Amniotic epithelial cell (primary cell): ENCODE results near the gene S100G.
A peak's percentile ranks its signal among the peaks of the same experiment; 100 is the strongest.

Experiments
- DNase-seq: peaks from one replicate; pipeline ENCODE4 v3.0.0-alpha.2; 2010; ENCODE audit warnings: low read depth

The S100G gene

GRCh38 chrX:16651391-16652024, 1.6 kb downstream of the S100G start:
- no peak for DNase-seq

GRCh38 chrX:16653424-16653823, 3.5 kb downstream of the S100G start:
- no peak for DNase-seq

GRCh38 chrX:16654093-16654492, 4.1 kb downstream of the S100G start:
- no peak for DNase-seq

GRCh38 chrX:16658284-16658683, 8.3 kb downstream of the S100G start:
- DNase-seq, result peak; percentile 52

GRCh38 chrX:16659321-16659720, 9.4 kb downstream of the S100G start:
- no peak for DNase-seq

- no peak for DNase-seq
Measured at GRCh38 chrX:16661495-16661894, 11.5 kb downstream of the S100G start.

- DNase-seq, result no peak
Measured at GRCh38 chrX:16662402-16662801, 12.4 kb downstream of the S100G start.

GRCh38 chrX:16664074-16664473, 14.1 kb downstream of the S100G start:
- peak; percentile 20 for DNase-seq

- DNase-seq, result no peak
Measured at GRCh38 chrX:16664626-16665025, 14.7 kb downstream of the S100G start.

GRCh38 chrX:16665089-16665488, 15.1 kb downstream of the S100G start:
- peak; percentile 43 for DNase-seq

- DNase-seq, result no peak
Measured at GRCh38 chrX:16666541-16666940, 16.6 kb downstream of the S100G start.

GRCh38 chrX:16671005-16671404, 21.0 kb downstream of the S100G start:
- DNase-seq, result peak; percentile 55

- peak; percentile 45 for DNase-seq
Measured at GRCh38 chrX:16678689-16679088, 28.7 kb downstream of the S100G start.

- no peak for DNase-seq
Measured at GRCh38 chrX:16683007-16683664, 33.2 kb downstream of the S100G start.

GRCh38 chrX:16687514-16687913, 37.6 kb downstream of the S100G start:
- DNase-seq, result no peak

GRCh38 chrX:16695079-16695676, 45.2 kb downstream of the S100G start:
- peak; percentile 21 for DNase-seq

GRCh38 chrX:16696956-16697355, 47.0 kb downstream of the S100G start:
- DNase-seq, result no peak

GRCh38 chrX:16699389-16699788, 49.4 kb downstream of the S100G start:
- no peak for DNase-seq

GRCh38 chrX:16700734-16701133, 50.8 kb downstream of the S100G start:
- no peak for DNase-seq

GRCh38 chrX:16702700-16703599, 53.0 kb downstream of the S100G start:
- DNase-seq, result no peak
